Right lobe of liver (tissue), 4 donors: Measurements from ENCODE around the gene KRT84.

Experiments
- CTCF ChIP-seq, 4 donors: fragments of 200-600 bp in 3 of 4; fragments of 450-650 bp in 1 of 4; IDR thresholded peaks; one replicate each; pipeline versions ENCODE4 v1.5.1 to v1.8.0; 2016 to 2022; ENCODE audit warnings: antibody characterized with exemption in 4 of 4, mild to moderate bottlenecking in 2 of 4
- POLR2A ChIP-seq: fragments of 450-650 bp; IDR thresholded peaks from one replicate; pipeline ENCODE4 v1.6.1; 2017; ENCODE audit warnings: antibody characterized with exemption, mild to moderate bottlenecking
- donor health status: DM: no; HTN: no; CAD: no.
- donor health status: DM: no; HTN: no; CAD: no.
- donor health status: DM: no; HTN: yes; CAD: no.

- TF ChIP-seq CTCF (IDR thresholded peaks at IDR 0.05) (no peak), POLR2A (no peak)
These were observed 38.4 kb upstream of the KRT84 start for GRCh38 chr12:52423661-52424500.
